Upper lobe of left lung (tissue), 4 donors: ENCODE measurements around the gene SFSWAP.

Experiments
- CTCF ChIP-seq, 6 experiments: fragments of 450-650 bp in 4 of 6; fragments of 200-600 bp in 2 of 6; sonication (generic) in 2 of 6; IDR thresholded peaks; one replicate each; pipeline ENCODE4 v1.5.1; 2016 to 2019; ENCODE audit warnings: antibody characterized with exemption in 6 of 6
- EP300 ChIP-seq, 4 donors: sonication (generic); formaldehyde crosslinking; IDR thresholded peaks; one replicate each; pipeline ENCODE4 v1.5.1; 2017; ENCODE audit warnings: antibody characterized with exemption in 4 of 4, control low read depth in 2 of 4

GRCh38 chr12:131747276-131748177 lies 36.6 kb downstream of the SFSWAP start:
- TF ChIP-seq CTCF (IDR thresholded peaks at IDR 0.05) (no peak), EP300 (IDR thresholded peaks at IDR 0.05) (no peak)
